A673 (cell line): ENCODE results near the gene RHBDD3. TPM values are rescaled to one million over a fixed set of nuclear protein-coding genes. Genes with fewer than 3 reads are reported as not detected.

Source experiments
- BruUV-seq: library from RNA; stranded (reverse); fragments of 400-500 nt; replicated peaks from 2 replicates; lab custom pipeline; 2021; lab: Mats Ljungman, UMichigan
- CTCF ChIA-PET: fragments of 300-600 bp; sonication (Branson Sonifier 250); formaldehyde crosslinking; loops from one replicate; lab custom pipeline; 2022; ENCODE audit warnings: antibody characterized with exemption; lab: Charles Lee
- POLR2A ChIA-PET: fragments of 300-600 bp; sonication (Branson Sonifier 250); formaldehyde crosslinking; loops from one replicate; lab custom pipeline; 2022; ENCODE audit warnings: antibody characterized with exemption; ENCODE audit not compliant: low non-redundant PET; lab: Charles Lee
- DNase-seq: peaks from one replicate; pipeline ENCODE4 v3.0.0-alpha.2; 2015; ENCODE audit warnings: low spot score
- H3K27ac ChIP-seq: fragments of 200-600 bp; sonication (generic); 2 replicates; pipeline ENCODE4 v1.5.1; 2016; ENCODE audit warnings: mixed run types, low read depth, mild to moderate bottlenecking, mixed read lengths, antibody characterized with exemption, low read length; ENCODE audit not compliant: poor library complexity, severe bottlenecking
- H3K27me3 ChIP-seq: fragments of 200-600 bp; sonication (generic); replicated peaks from 2 replicates; pipeline ENCODE4 v1.6.1; 2017; ENCODE audit warnings: mixed run types, low read depth, mild to moderate bottlenecking, mixed read lengths, antibody characterized with exemption, low read length; ENCODE audit not compliant: insufficient read depth, poor library complexity
- H3K36me3 ChIP-seq: fragments of 200-600 bp; sonication (generic); 2 replicates; pipeline ENCODE4 v1.6.1; 2016; ENCODE audit warnings: mixed run types, mild to moderate bottlenecking, mixed read lengths, antibody characterized with exemption, low read length; ENCODE audit not compliant: insufficient read depth, poor library complexity, severe bottlenecking
- H3K4me1 ChIP-seq: fragments of 200-600 bp; sonication (generic); 2 replicates; pipeline ENCODE4 v1.6.1; 2017; ENCODE audit warnings: mixed run types, mild to moderate bottlenecking, mixed read lengths, antibody characterized with exemption, low read length; ENCODE audit not compliant: insufficient read depth, poor library complexity, severe bottlenecking
- H3K4me3 ChIP-seq: fragments of 200-600 bp; sonication (generic); 2 replicates; pipeline ENCODE4 v1.5.1; 2016; ENCODE audit warnings: low read depth, mixed run types, mild to moderate bottlenecking, mixed read lengths, low read length; ENCODE audit not compliant: poor library complexity, severe bottlenecking
- H3K9me3 ChIP-seq: fragments of 200-600 bp; sonication (generic); 2 replicates; pipeline ENCODE4 v1.6.1; 2016; ENCODE audit warnings: mixed run types, low read depth, mild to moderate bottlenecking, mixed read lengths, antibody characterized with exemption, low read length; ENCODE audit not compliant: poor library complexity, severe bottlenecking
- EZH2 ChIP-seq: fragments of 200-600 bp; sonication (generic); IDR thresholded peaks from 2 replicates; pipeline ENCODE4 v1.6.1; 2017; ENCODE audit warnings: borderline replicate concordance, low read depth, mild to moderate bottlenecking, mixed read lengths, antibody characterized with exemption, low read length; ENCODE audit not compliant: poor library complexity, severe bottlenecking
- intact Hi-C: fragments of 100-400 bp; cut with micrococcal nuclease; formaldehyde crosslinking; loops from one replicate; pipeline ENCODE4 v1.10.0; 2022; ENCODE audit not compliant: unreplicated experiment
- total RNA-seq: library from RNA; stranded (reverse); gene quantifications from 2 replicates; pipeline ENCODE4 v1.2.3, GENCODE V29; 2021
- TF ChIP-seq, protein P1 (sequence below): fragments of 300-800, 200-600 bp; sonication (generic); conservative IDR thresholded peaks from 2 replicates; pipeline ENCODE4 v1.5.1; 2017; ENCODE audit warnings: low read depth, mild to moderate bottlenecking, antibody characterized with exemption, low read length, moderate library complexity, mixed read lengths

Gene RHBDD3
- total RNA-seq, 1 experiment from 2014 or later: 84.0 TPM

- ChIA-PET CTCF (no interaction called here), POLR2A (interaction anchor here (0.7 kb wide), 1 partner anchor 1333 kb away, joined by 3 read pairs; no protein-coding TSS in a partner anchor)
- no peaks in the 10 kb centered on the region for H3K9me3 ChIP-seq
- no peak overlapping the region for H3K27ac ChIP-seq
- peaks cover 55% of the 10 kb centered on the region for H3K4me1 ChIP-seq
- H3K27me3 ChIP-seq: no peaks in the 10 kb centered on the region
- peaks cover 70% of the 10 kb centered on the region for H3K36me3 ChIP-seq
- DNase-seq: no peak
- TF ChIP-seq EZH2: no peak
- TF ChIP-seq, protein P1, sequence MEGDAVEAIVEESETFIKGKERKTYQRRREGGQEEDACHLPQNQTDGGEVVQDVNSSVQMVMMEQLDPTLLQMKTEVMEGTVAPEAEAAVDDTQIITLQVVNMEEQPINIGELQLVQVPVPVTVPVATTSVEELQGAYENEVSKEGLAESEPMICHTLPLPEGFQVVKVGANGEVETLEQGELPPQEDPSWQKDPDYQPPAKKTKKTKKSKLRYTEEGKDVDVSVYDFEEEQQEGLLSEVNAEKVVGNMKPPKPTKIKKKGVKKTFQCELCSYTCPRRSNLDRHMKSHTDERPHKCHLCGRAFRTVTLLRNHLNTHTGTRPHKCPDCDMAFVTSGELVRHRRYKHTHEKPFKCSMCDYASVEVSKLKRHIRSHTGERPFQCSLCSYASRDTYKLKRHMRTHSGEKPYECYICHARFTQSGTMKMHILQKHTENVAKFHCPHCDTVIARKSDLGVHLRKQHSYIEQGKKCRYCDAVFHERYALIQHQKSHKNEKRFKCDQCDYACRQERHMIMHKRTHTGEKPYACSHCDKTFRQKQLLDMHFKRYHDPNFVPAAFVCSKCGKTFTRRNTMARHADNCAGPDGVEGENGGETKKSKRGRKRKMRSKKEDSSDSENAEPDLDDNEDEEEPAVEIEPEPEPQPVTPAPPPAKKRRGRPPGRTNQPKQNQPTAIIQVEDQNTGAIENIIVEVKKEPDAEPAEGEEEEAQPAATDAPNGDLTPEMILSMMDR: no peak
- intact Hi-C loops: no loop called here
- peak overlapping the region; percentile 81 for H3K4me3 ChIP-seq
- no TSS peak for BruUV-seq
Measured at GRCh38 chr22:29270475-29271271, 2.9 kb upstream of the RHBDD3 start.

GRCh38 chr22:29269731-29270474, 2.1 kb upstream of the RHBDD3 start:
- POLR2A ChIA-PET: no interaction called here
- TF ChIP-seq EZH2: no peak
- TF ChIP-seq, protein P1: no peak

GRCh38 chr22:29269230-29269604, 1.4 kb upstream of the RHBDD3 start:
- ChIA-PET POLR2A (no interaction called here), CTCF (no interaction called here)
- no peak for DNase-seq
- no peak for TF ChIP-seq EZH2
- TF ChIP-seq, protein P1: no peak
- intact Hi-C loops: no loop called here
- Histone ChIP-seq H3K27me3 (no peaks in the 10 kb centered on the region), H3K27ac (peak overlapping the region; percentile 100), H3K4me1 (peaks cover 44% of the 10 kb centered on the region), H3K4me3 (peak overlapping the region; percentile 81), H3K9me3 (no peaks in the 10 kb centered on the region), H3K36me3 (peaks cover 68% of the 10 kb centered on the region)
- no TSS peak for BruUV-seq

More at GRCh38 chr22:29269731-29270474, 2.1 kb upstream of the RHBDD3 start:
- Histone ChIP-seq H3K4me1 (peaks cover 48% of the 10 kb centered on the region), H3K27ac (peak overlapping the region; percentile 100), H3K9me3 (no peaks in the 10 kb centered on the region), H3K36me3 (peaks cover 70% of the 10 kb centered on the region), H3K27me3 (no peaks in the 10 kb centered on the region), H3K4me3 (peak overlapping the region; percentile 81)
- CTCF ChIA-PET: no interaction called here
- no peak for DNase-seq
- intact Hi-C loops: no loop called here
- BruUV-seq: no TSS peak
